Measurements from ENCODE around the gene SWT1. TPM values are rescaled to one million over a fixed set of nuclear protein-coding genes. Genes with fewer than 3 reads are reported as not detected.
"Not testable (repeated sequence)": the region's sequence is repeated elsewhere in the genome, so short reads cannot be mapped to it uniquely, and the experiment has no call there.

The SWT1 gene
- total and polyA plus RNA-seq, 2 experiments from 2014 or later = 3.4 to 9.5 TPM

DNA sequence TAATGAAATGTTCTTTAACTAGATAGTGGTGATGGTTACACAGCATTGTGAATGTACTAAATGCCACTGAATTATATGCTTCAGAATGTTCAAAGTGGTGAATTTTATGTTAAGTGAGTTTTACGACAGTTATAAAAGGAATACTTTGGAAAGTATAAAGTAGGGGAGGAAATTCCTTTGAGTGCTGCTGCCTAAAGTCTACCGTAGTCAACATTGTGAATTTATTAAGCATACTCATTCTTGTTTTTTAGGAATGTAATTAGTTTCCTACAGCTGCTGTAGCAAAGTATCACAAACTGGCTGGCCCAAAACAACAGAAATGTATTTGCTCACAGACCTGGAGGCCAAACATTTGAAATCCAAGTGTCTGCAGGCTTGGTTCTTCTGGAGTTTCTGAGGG, 73.0 kb downstream of the SWT1 start:
- Histone ChIP-seq H3K4me3 (no peak overlapping the region), H3K4me2 (no peak overlapping the region), H3K36me3 (replicated peaks; ENCODE audit: insufficient read depth, low read depth) (no peaks in the 10 kb centered on the region), H3K9me3 (ENCODE audit: low read depth) (no peaks in the 10 kb centered on the region), H2AFZ (no peak overlapping the region), H3K27me3 (no peaks in the 10 kb centered on the region), H3K79me2 (no peaks in the 10 kb centered on the region), H3K27ac (no peak overlapping the region), H3K4me1 (ENCODE audit: insufficient read depth) (no peaks in the 10 kb centered on the region), H3K9me2 (replicated peaks; ENCODE audit: insufficient read depth) (no peaks in the 10 kb centered on the region), H4K20me1 (ENCODE audit: insufficient read depth, poor library complexity, severe bottlenecking) (no peaks in the 10 kb centered on the region)
- WGBS (ENCODE audit: low lambda C conversion rate, missing lambda C conversion rate) = 56% methylated on average over 2 of the region's 2 CpGs
- TF ChIP-seq, protein P1, sequence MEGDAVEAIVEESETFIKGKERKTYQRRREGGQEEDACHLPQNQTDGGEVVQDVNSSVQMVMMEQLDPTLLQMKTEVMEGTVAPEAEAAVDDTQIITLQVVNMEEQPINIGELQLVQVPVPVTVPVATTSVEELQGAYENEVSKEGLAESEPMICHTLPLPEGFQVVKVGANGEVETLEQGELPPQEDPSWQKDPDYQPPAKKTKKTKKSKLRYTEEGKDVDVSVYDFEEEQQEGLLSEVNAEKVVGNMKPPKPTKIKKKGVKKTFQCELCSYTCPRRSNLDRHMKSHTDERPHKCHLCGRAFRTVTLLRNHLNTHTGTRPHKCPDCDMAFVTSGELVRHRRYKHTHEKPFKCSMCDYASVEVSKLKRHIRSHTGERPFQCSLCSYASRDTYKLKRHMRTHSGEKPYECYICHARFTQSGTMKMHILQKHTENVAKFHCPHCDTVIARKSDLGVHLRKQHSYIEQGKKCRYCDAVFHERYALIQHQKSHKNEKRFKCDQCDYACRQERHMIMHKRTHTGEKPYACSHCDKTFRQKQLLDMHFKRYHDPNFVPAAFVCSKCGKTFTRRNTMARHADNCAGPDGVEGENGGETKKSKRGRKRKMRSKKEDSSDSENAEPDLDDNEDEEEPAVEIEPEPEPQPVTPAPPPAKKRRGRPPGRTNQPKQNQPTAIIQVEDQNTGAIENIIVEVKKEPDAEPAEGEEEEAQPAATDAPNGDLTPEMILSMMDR (IDR thresholded peaks at IDR 0.05; ENCODE audit: poor library complexity) = no peak
- no peak for TF ChIP-seq EZH2phosphoT487 (IDR thresholded peaks at IDR 0.05; ENCODE audit: low read depth, severe bottlenecking, unreplicated experiment)
- TF ChIP-seq EZH2 (IDR thresholded peaks at IDR 0.05; ENCODE audit: borderline replicate concordance) = no peak
- no peak for DNase-seq (ENCODE audit: low spot score)

DNA sequence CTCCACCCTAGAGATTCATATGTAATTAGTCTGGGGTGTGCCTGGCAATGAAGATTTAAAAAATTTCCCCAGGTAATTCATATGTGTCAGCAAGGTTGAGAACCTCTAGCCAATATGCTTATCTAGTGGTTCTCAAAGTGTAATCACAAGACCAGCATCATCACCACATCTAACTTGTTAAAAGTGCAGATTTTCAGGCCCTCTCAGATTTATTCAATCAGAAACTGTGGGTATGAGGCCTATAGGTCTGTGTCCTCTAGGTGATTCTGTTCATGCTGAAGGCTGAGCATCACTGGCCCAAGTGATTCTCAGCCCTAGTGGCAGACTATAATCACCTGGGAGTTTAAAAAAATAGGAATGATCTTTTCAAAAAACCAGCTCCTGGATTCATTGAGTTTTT, 75.9 kb downstream of the SWT1 start:
- Histone ChIP-seq H3K79me2 (no peaks in the 10 kb centered on the region), H2AFZ (no peak overlapping the region), H4K20me1 (ENCODE audit: insufficient read depth, poor library complexity, severe bottlenecking) (no peaks in the 10 kb centered on the region), H3K4me3 (no peak overlapping the region), H3K27me3 (no peaks in the 10 kb centered on the region), H3K4me2 (no peak overlapping the region), H3K9me2 (replicated peaks; ENCODE audit: insufficient read depth) (no peaks in the 10 kb centered on the region), H3K36me3 (replicated peaks; ENCODE audit: insufficient read depth, low read depth) (no peaks in the 10 kb centered on the region), H3K9me3 (ENCODE audit: low read depth) (no peaks in the 10 kb centered on the region), H3K27ac (no peak overlapping the region), H3K4me1 (ENCODE audit: insufficient read depth) (no peaks in the 10 kb centered on the region)
- DNase-seq (ENCODE audit: low spot score) = no peak
- TF ChIP-seq EZH2 (IDR thresholded peaks at IDR 0.05; ENCODE audit: borderline replicate concordance) (no peak), EZH2phosphoT487 (IDR thresholded peaks at IDR 0.05; ENCODE audit: low read depth, severe bottlenecking, unreplicated experiment) (no peak)
- TF ChIP-seq, protein P1 (IDR thresholded peaks at IDR 0.05; ENCODE audit: poor library complexity) = no peak

DNA sequence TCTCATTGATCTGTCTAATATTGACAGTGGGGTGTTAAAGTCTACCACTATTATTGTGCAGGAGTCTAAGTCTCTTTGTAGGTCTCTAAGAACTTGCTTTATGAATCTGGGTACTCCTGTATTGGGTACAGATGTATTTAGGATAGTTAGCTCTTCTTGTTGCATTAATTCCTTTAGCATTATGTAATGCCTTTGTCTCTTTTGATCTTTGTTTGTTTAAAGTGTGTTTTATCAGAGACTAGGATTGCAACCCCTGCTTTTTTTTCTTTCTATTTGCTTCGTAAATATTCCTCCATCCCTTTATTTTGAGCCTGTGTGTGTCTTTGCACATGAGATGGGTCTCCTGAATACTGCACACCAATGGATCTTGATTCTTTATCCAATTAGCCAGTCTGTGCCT, 77.2 kb downstream of the SWT1 start:
- WGBS (ENCODE audit: low lambda C conversion rate, missing lambda C conversion rate) = 33% methylated on average over 1 of the region's 1 CpG
- not testable (repeated sequence) for H3K79me2 ChIP-seq; H3K36me3 ChIP-seq (replicated peaks; ENCODE audit: insufficient read depth, low read depth); DNase-seq (ENCODE audit: low spot score); H3K27ac ChIP-seq; H3K4me3 ChIP-seq; H3K4me1 ChIP-seq (ENCODE audit: insufficient read depth); H3K9me3 ChIP-seq (ENCODE audit: low read depth); H3K4me2 ChIP-seq; H3K27me3 ChIP-seq; H2AFZ ChIP-seq; H4K20me1 ChIP-seq (ENCODE audit: insufficient read depth, poor library complexity, severe bottlenecking); H3K9me2 ChIP-seq (replicated peaks; ENCODE audit: insufficient read depth)

DNA sequence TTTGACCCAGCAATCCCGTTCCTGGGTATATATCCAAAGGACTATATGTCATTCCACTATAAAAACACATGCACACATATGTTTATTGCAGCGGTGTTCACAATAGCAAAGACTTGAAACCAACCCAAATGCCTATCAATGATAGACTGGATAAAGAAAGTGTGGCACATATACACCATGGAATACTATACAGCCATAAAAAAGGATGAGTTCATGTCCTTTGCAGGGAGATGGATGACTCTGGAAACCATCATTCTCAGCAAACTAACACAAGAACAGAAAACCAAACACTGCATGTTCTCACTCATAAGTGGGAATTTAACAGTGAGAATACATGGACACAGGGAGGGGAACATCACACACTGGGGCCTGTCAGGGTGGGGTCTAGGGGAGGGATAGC, 80.2 kb downstream of the SWT1 start:
- H3K27me3 ChIP-seq; H3K4me2 ChIP-seq; H4K20me1 ChIP-seq (ENCODE audit: insufficient read depth, poor library complexity, severe bottlenecking); H3K4me1 ChIP-seq (ENCODE audit: insufficient read depth); DNase-seq (ENCODE audit: low spot score); H3K36me3 ChIP-seq (replicated peaks; ENCODE audit: insufficient read depth, low read depth); H3K27ac ChIP-seq; H3K9me2 ChIP-seq (replicated peaks; ENCODE audit: insufficient read depth); H2AFZ ChIP-seq; H3K4me3 ChIP-seq; H3K9me3 ChIP-seq (ENCODE audit: low read depth); H3K79me2 ChIP-seq: not testable (repeated sequence)
- 94% methylated on average over 2 of the region's 2 CpGs for WGBS (ENCODE audit: low lambda C conversion rate, missing lambda C conversion rate)

DNA sequence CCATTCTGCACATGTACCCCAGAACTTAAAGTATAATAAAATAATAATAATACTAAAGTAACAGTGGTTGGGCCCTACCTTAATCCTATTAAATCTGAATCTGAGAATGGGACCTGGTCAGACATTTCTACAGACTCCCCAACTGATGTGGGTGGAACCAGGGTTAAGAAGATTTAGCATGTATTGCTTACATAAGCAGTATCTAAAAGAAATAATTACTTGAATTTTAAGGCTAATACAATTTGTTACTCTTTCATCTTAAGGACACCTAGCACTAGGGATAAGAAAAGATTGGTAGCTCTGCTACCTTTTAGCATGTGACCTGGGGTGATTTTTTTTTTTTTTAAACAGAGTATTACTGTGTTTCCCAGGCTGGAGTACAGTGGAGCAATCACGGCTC, 80.7 kb downstream of the SWT1 start:
- Histone ChIP-seq H3K9me3 (ENCODE audit: low read depth) (no peaks in the 10 kb centered on the region), H3K36me3 (replicated peaks; ENCODE audit: insufficient read depth, low read depth) (no peaks in the 10 kb centered on the region), H4K20me1 (ENCODE audit: insufficient read depth, poor library complexity, severe bottlenecking) (no peaks in the 10 kb centered on the region), H2AFZ (no peak overlapping the region), H3K79me2 (no peaks in the 10 kb centered on the region), H3K27me3 (no peaks in the 10 kb centered on the region), H3K4me1 (ENCODE audit: insufficient read depth) (no peaks in the 10 kb centered on the region), H3K9me2 (replicated peaks; ENCODE audit: insufficient read depth) (no peaks in the 10 kb centered on the region), H3K27ac (no peak overlapping the region), H3K4me3 (no peak overlapping the region), H3K4me2 (no peak overlapping the region)
- DNase-seq (ENCODE audit: low spot score) = no peak
- TF ChIP-seq EZH2phosphoT487 (IDR thresholded peaks at IDR 0.05; ENCODE audit: low read depth, severe bottlenecking, unreplicated experiment) = no peak
- no peak for TF ChIP-seq EZH2 (IDR thresholded peaks at IDR 0.05; ENCODE audit: borderline replicate concordance)
- TF ChIP-seq, protein P1 (IDR thresholded peaks at IDR 0.05; ENCODE audit: poor library complexity) = no peak
- WGBS (ENCODE audit: low lambda C conversion rate, missing lambda C conversion rate) = 95% methylated on average over 1 of the region's 1 CpG
